PC-9 (cell line): Measurements from ENCODE around the gene OR9Q1.

Experiments
- CTCF ChIP-seq: fragments of 200-600 bp; sonication (generic); conservative IDR thresholded peaks from 2 replicates; pipeline ENCODE4 v1.6.1; 2017; ENCODE audit warnings: mixed run types, antibody characterized with exemption, mild to moderate bottlenecking, moderate library complexity
- EZH2 ChIP-seq: fragments of 200-600 bp; sonication (generic); IDR thresholded peaks from 2 replicates; pipeline ENCODE4 v1.8.0; 2017; ENCODE audit warnings: antibody characterized with exemption, low read depth

DNA sequence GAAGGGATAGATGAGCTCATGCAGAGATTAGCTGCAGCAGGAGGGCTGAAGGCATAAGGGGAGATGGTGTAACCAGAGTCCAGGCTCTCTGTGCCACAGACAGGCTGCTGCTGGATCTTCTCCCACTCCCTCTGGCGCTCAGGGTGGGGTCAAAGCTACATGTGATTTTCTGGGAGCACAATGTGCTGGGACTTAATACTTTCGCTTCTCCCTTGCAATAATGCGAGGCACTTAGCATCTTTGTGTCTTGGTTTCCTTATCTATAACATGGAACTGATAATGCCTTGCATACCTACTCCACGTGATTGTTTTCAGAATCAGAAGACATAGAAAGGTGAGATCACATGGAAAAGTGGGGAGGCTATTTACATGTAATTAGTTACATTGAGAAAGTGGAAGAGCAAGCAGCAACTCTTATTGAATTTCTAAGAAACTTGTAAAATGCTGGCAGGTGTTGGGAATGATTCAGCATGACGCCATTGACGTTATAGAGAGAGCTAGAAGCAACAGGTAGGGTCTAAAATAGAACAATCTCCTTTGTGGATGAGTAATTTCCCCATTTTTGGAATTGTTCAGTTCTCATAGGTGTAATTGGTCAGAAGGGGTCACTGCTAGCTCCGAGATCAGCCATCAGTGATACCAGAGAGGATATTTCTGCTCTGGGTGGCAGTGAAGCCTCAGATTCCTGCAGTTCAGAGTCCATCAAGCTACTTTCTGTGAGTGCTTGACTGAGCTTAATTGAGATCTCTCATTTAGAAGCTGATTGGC, 109.8 kb downstream of the OR9Q1 start:
- TF ChIP-seq CTCF: no peak
- TF ChIP-seq EZH2: no peak
